SJSA1 (cell line): ENCODE measurements around the gene PDE8A. TPM values are rescaled to one million over a fixed set of nuclear protein-coding genes. Genes with fewer than 3 reads are reported as not detected.
A peak's percentile ranks its signal among the peaks of the same experiment; 100 is the strongest.
"Not testable (repeated sequence)": the region's sequence is repeated elsewhere in the genome, so short reads cannot be mapped to it uniquely, and the experiment has no call there.

Source experiments
- DNase-seq, 2 experiments: peaks; one replicate each; pipeline ENCODE4 v3.0.0-alpha.2; 2015 to 2020; ENCODE audit warnings: low spot score in 2 of 2, low read depth in 1 of 2
- H3K27ac ChIP-seq: fragments of 250-450 bp; sonication (Bioruptor Pico); 2 replicates; pipeline ENCODE4 v1.5.1; 2020; ENCODE audit warnings: mild to moderate bottlenecking, moderate library complexity
- H3K27me3 ChIP-seq: fragments of 250-450 bp; sonication (Bioruptor Pico); replicated peaks from 2 replicates; pipeline ENCODE4 v1.5.1; 2020; ENCODE audit warnings: mild to moderate bottlenecking, moderate library complexity
- H3K36me3 ChIP-seq: fragments of 250-450 bp; sonication (Bioruptor Pico); 2 replicates; pipeline ENCODE4 v1.5.1; 2020; ENCODE audit warnings: mild to moderate bottlenecking
- H3K4me1 ChIP-seq: fragments of 250-450 bp; sonication (Bioruptor Pico); replicated peaks from 2 replicates; pipeline ENCODE4 v1.6.1; 2021; ENCODE audit warnings: mild to moderate bottlenecking
- H3K4me3 ChIP-seq: fragments of 250-450 bp; sonication (Bioruptor Pico); 2 replicates; pipeline ENCODE4 v1.5.1; 2020; ENCODE audit warnings: mild to moderate bottlenecking
- H3K9me3 ChIP-seq: fragments of 250-450 bp; sonication (Bioruptor Pico); replicated peaks from 2 replicates; pipeline ENCODE4 v1.5.1; 2020; ENCODE audit warnings: mild to moderate bottlenecking
- total RNA-seq: library from RNA; depleted of rRNA; stranded (reverse); fragments of >200 nt; shearing (Covaris generic); gene quantifications from 2 replicates; pipeline ENCODE4 v1.2.3, GENCODE V29; 2014

PDE8A gene
- total RNA-seq, 1 experiment from 2014 or later = 36.6 TPM

- Histone ChIP-seq H3K4me3 (no peak overlapping the region), H3K9me3 (no peaks in the 10 kb centered on the region), H3K4me1 (peaks cover 25% of the 10 kb centered on the region), H3K27ac (no peak overlapping the region), H3K36me3 (no peaks in the 10 kb centered on the region), H3K27me3 (no peaks in the 10 kb centered on the region)
- no peak for DNase-seq
Measured at GRCh38 chr15:84988909-84989644, 7.4 kb downstream of the PDE8A start.

- Histone ChIP-seq H3K4me3 (no peak overlapping the region), H3K36me3 (no peaks in the 10 kb centered on the region), H3K9me3 (no peaks in the 10 kb centered on the region), H3K4me1 (peaks cover 14% of the 10 kb centered on the region), H3K27ac (no peak overlapping the region), H3K27me3 (no peaks in the 10 kb centered on the region)
- DNase-seq = no peak
Measured at GRCh38 chr15:84990507-84990906, 8.9 kb downstream of the PDE8A start.

GRCh38 chr15:84991014-84991712 lies 9.5 kb downstream of the PDE8A start:
- Histone ChIP-seq H3K27me3 (no peaks in the 10 kb centered on the region), H3K9me3 (no peaks in the 10 kb centered on the region), H3K4me1 (peaks cover 13% of the 10 kb centered on the region), H3K4me3 (no peak overlapping the region), H3K36me3 (no peaks in the 10 kb centered on the region), H3K27ac (no peak overlapping the region)
- DNase-seq = no peak

GRCh38 chr15:84992157-84992944 lies 10.7 kb downstream of the PDE8A start:
- H3K36me3 ChIP-seq = no peaks in the 10 kb centered on the region
- peak in 1 of 2 experiments; percentile 45 for DNase-seq
- no peaks in the 10 kb centered on the region for H3K9me3 ChIP-seq
- no peaks in the 10 kb centered on the region for H3K27me3 ChIP-seq
- no peak overlapping the region for H3K4me3 ChIP-seq
- H3K4me1 ChIP-seq = peaks cover 13% of the 10 kb centered on the region
- H3K27ac ChIP-seq = no peak overlapping the region

GRCh38 chr15:84996055-84996454 lies 14.4 kb downstream of the PDE8A start:
- Histone ChIP-seq H3K9me3 (no peaks in the 10 kb centered on the region), H3K4me1 (peaks cover 19% of the 10 kb centered on the region), H3K36me3 (peaks cover 5% of the 10 kb centered on the region; the same call in 1 of the 2 replicates), H3K4me3 (no peak overlapping the region), H3K27ac (no peak overlapping the region), H3K27me3 (no peaks in the 10 kb centered on the region)
- DNase-seq = no peak

GRCh38 chr15:84996714-84997113 lies 15.1 kb downstream of the PDE8A start:
- not testable (repeated sequence) for H3K27ac ChIP-seq, H3K27me3 ChIP-seq, H3K9me3 ChIP-seq, DNase-seq, H3K36me3 ChIP-seq, H3K4me3 ChIP-seq
- H3K4me1 ChIP-seq = peaks cover 19% of the 10 kb centered on the region

GRCh38 chr15:84997214-84997613 lies 15.6 kb downstream of the PDE8A start:
- not testable (repeated sequence) for DNase-seq, H3K36me3 ChIP-seq, H3K9me3 ChIP-seq, H3K27ac ChIP-seq, H3K4me3 ChIP-seq, H3K27me3 ChIP-seq
- H3K4me1 ChIP-seq = peaks cover 16% of the 10 kb centered on the region

- Histone ChIP-seq H3K4me3 (no peak overlapping the region), H3K36me3 (peaks cover 5% of the 10 kb centered on the region; the same call in 1 of the 2 replicates), H3K27me3 (no peaks in the 10 kb centered on the region), H3K4me1 (peaks cover 7% of the 10 kb centered on the region; the same call in 1 of the 2 replicates), H3K9me3 (no peaks in the 10 kb centered on the region), H3K27ac (no peak overlapping the region)
- no peak for DNase-seq
Measured at GRCh38 chr15:85000189-85000864, 18.7 kb downstream of the PDE8A start.

GRCh38 chr15:85000937-85001336 lies 19.3 kb downstream of the PDE8A start:
- Histone ChIP-seq H3K36me3 (peaks cover 5% of the 10 kb centered on the region; the same call in 1 of the 2 replicates), H3K4me3 (no peak overlapping the region), H3K27ac (no peak overlapping the region), H3K9me3 (no peaks in the 10 kb centered on the region), H3K27me3 (no peaks in the 10 kb centered on the region), H3K4me1 (peaks cover 7% of the 10 kb centered on the region; the same call in 1 of the 2 replicates)
- DNase-seq = no peak

GRCh38 chr15:85002517-85002916 lies 20.9 kb downstream of the PDE8A start:
- DNase-seq = no peak
- Histone ChIP-seq H3K4me3 (no peak overlapping the region), H3K9me3 (no peaks in the 10 kb centered on the region), H3K4me1 (peaks cover 7% of the 10 kb centered on the region; the same call in 1 of the 2 replicates), H3K27me3 (no peaks in the 10 kb centered on the region), H3K27ac (no peak overlapping the region), H3K36me3 (peaks cover 5% of the 10 kb centered on the region; the same call in 1 of the 2 replicates)

- H3K4me1 ChIP-seq = peaks cover 8% of the 10 kb centered on the region; the same call in 1 of the 2 replicates
- H3K27me3 ChIP-seq = no peaks in the 10 kb centered on the region
- H3K36me3 ChIP-seq = 0 out of 2 replicates have a peak, but pooled peaks cover 2% of the 10 kb centered on the region
- H3K4me3 ChIP-seq = no peak overlapping the region
- no peaks in the 10 kb centered on the region for H3K9me3 ChIP-seq
- no peak for DNase-seq
- no peak overlapping the region for H3K27ac ChIP-seq
Measured at GRCh38 chr15:85003593-85004312, 22.1 kb downstream of the PDE8A start.

GRCh38 chr15:85004550-85004949 lies 22.9 kb downstream of the PDE8A start:
- no peak overlapping the region for H3K4me3 ChIP-seq
- 0 out of 2 replicates have a peak, but pooled peaks cover 2% of the 10 kb centered on the region for H3K36me3 ChIP-seq
- DNase-seq = no peak
- no peak overlapping the region for H3K27ac ChIP-seq
- no peaks in the 10 kb centered on the region for H3K9me3 ChIP-seq
- peaks cover 16% of the 10 kb centered on the region; the same call in 1 of the 2 replicates for H3K4me1 ChIP-seq
- no peaks in the 10 kb centered on the region for H3K27me3 ChIP-seq
